SK-N-SH treated with all-trans-retinoic acid at 6 μM for 48 hours (cell line): Measurements from ENCODE around the gene RPL36AL.

Experiments used
- ATAC-seq: fragments of 200-7000 bp; cut with Tn5 transposase; 3 replicates; pipeline ENCODE4 v1.9.1; 2020; ENCODE audit warnings: mild to moderate bottlenecking, moderate library complexity
- ARNTL ChIP-seq: fragments of 450-650 bp; formaldehyde crosslinking; IDR thresholded peaks from 2 replicates; pipeline ENCODE4 v1.5.0; 2020; ENCODE audit warnings: low read depth, mild to moderate bottlenecking, moderate library complexity, borderline replicate concordance
- BACH2 ChIP-seq: fragments of 250-450 bp; sonication (Bioruptor Pico); IDR thresholded peaks from 2 replicates; pipeline ENCODE4 v1.9.0; 2021; ENCODE audit warnings: mild to moderate bottlenecking, borderline replicate concordance
- CREB5 ChIP-seq: fragments of 250-450 bp; sonication (Bioruptor Pico); IDR thresholded peaks from 2 replicates; pipeline ENCODE4 v1.5.1; 2020; ENCODE audit warnings: low read depth, mild to moderate bottlenecking, moderate library complexity
- CSDC2 ChIP-seq: fragments of 250-450 bp; sonication (Bioruptor Pico); IDR thresholded peaks from 2 replicates; pipeline ENCODE4 v1.5.0; 2020; ENCODE audit warnings: mild to moderate bottlenecking, moderate library complexity
- ESRRG ChIP-seq: fragments of 250-450 bp; sonication (Bioruptor Pico); IDR thresholded peaks from 2 replicates; pipeline ENCODE4 v1.6.1; 2021; ENCODE audit warnings: mild to moderate bottlenecking
- GLIS3 ChIP-seq: fragments of 250-450 bp; sonication (Bioruptor Pico); IDR thresholded peaks from 2 replicates; pipeline ENCODE4 v1.5.0; 2020; ENCODE audit warnings: mild to moderate bottlenecking, moderate library complexity
- ISL1 ChIP-seq: fragments of 250-450 bp; sonication (Bioruptor Pico); IDR thresholded peaks from 2 replicates; pipeline ENCODE4 v2.1.2; 2022; ENCODE audit warnings: mild to moderate bottlenecking, moderate library complexity
- RARB ChIP-seq: fragments of 250-450 bp; sonication (Bioruptor Pico); IDR thresholded peaks from 2 replicates; pipeline ENCODE4 v1.8.0; 2021; ENCODE audit warnings: mild to moderate bottlenecking, moderate library complexity
- TCF4 ChIP-seq: fragments of 250-450 bp; sonication (Bioruptor Pico); IDR thresholded peaks from 2 replicates; pipeline ENCODE4 v1.8.0; 2021; ENCODE audit warnings: mild to moderate bottlenecking, moderate library complexity, borderline replicate concordance
- TOX ChIP-seq: fragments of 250-450 bp; sonication (Bioruptor Pico); IDR thresholded peaks from 2 replicates; pipeline ENCODE4 v1.8.0; 2021; ENCODE audit warnings: mild to moderate bottlenecking, moderate library complexity, borderline replicate concordance
- ZFP30 ChIP-seq: fragments of 450-650 bp; formaldehyde crosslinking; IDR thresholded peaks from 2 replicates; pipeline ENCODE4 v1.5.0; 2022; ENCODE audit warnings: mild to moderate bottlenecking, moderate library complexity
- ZNF70 ChIP-seq: fragments of 450-650 bp; formaldehyde crosslinking; IDR thresholded peaks from 2 replicates; pipeline ENCODE4 v1.5.0; 2020; ENCODE audit warnings: mild to moderate bottlenecking, moderate library complexity
- ZNF8 ChIP-seq: fragments of 450-650 bp; formaldehyde crosslinking; IDR thresholded peaks from 2 replicates; pipeline ENCODE4 v1.5.0; 2020; ENCODE audit warnings: mild to moderate bottlenecking, moderate library complexity
- TF ChIP-seq, protein P1 (sequence below): fragments of 250-450 bp; sonication (Bioruptor Pico); IDR thresholded peaks from 2 replicates; pipeline ENCODE4 v1.5.0; 2020; ENCODE audit warnings: mild to moderate bottlenecking, moderate library complexity
- TF ChIP-seq, protein P2 (sequence below): fragments of 250-450 bp; sonication (Bioruptor Pico); IDR thresholded peaks from 2 replicates; pipeline ENCODE4 v1.5.1; 2021; ENCODE audit warnings: mild to moderate bottlenecking, moderate library complexity
- TF ChIP-seq, protein P3 (sequence below): fragments of 250-450 bp; sonication (Bioruptor Pico); IDR thresholded peaks from 2 replicates; pipeline ENCODE4 v1.8.0; 2020; ENCODE audit warnings: mild to moderate bottlenecking, moderate library complexity, borderline replicate concordance

RPL36AL gene

DNA sequence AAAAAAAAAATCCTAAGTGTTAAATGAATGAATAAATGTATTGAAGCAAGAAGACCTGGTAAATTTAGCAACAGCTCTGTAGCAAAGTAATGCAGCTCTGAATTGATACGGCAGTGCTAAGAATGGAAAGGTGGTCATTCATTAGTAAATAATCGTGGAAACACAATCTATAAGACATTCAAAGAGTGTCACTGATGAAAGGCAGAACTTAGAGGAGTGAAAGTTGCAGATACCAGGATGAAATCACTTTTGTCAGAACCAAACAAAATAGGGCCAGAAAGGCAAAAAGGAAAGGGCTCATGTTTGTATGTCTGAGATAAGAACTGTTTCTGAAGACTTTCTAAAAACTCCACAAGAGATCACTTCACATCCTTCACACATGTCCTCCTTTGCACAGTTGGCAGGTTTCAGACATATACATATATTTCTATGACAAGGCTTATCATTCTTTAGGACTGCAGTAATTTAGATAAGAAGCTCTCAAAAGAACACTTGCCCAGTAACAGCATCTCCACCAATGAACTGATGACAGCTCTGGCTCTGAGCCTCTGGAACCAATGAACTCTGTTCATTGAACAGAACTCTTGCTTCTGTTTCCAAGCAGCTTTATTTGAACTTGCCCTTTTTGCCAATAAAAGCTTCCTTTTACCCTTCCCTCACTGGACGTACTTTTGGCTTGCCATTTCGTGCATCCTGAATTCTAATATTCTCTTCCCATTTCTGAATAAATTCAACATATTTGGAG lies 25.9 kb downstream of the RPL36AL start:
- 0 out of 3 replicates have a peak, but pooled peaks have one; percentile 10 for ATAC-seq
- TF ChIP-seq RARB (CRISPR knock-in tag) (no peak), TCF4 (no peak), ARNTL (no peak), ZNF8 (CRISPR knock-in tag) (no peak), BACH2 (CRISPR knock-in tag) (no peak), ZNF70 (CRISPR knock-in tag) (no peak), ISL1 (no peak), CSDC2 (no peak), GLIS3 (CRISPR knock-in tag) (no peak), CREB5 (no peak), ESRRG (CRISPR knock-in tag) (no peak)
- TF ChIP-seq, protein P1, sequence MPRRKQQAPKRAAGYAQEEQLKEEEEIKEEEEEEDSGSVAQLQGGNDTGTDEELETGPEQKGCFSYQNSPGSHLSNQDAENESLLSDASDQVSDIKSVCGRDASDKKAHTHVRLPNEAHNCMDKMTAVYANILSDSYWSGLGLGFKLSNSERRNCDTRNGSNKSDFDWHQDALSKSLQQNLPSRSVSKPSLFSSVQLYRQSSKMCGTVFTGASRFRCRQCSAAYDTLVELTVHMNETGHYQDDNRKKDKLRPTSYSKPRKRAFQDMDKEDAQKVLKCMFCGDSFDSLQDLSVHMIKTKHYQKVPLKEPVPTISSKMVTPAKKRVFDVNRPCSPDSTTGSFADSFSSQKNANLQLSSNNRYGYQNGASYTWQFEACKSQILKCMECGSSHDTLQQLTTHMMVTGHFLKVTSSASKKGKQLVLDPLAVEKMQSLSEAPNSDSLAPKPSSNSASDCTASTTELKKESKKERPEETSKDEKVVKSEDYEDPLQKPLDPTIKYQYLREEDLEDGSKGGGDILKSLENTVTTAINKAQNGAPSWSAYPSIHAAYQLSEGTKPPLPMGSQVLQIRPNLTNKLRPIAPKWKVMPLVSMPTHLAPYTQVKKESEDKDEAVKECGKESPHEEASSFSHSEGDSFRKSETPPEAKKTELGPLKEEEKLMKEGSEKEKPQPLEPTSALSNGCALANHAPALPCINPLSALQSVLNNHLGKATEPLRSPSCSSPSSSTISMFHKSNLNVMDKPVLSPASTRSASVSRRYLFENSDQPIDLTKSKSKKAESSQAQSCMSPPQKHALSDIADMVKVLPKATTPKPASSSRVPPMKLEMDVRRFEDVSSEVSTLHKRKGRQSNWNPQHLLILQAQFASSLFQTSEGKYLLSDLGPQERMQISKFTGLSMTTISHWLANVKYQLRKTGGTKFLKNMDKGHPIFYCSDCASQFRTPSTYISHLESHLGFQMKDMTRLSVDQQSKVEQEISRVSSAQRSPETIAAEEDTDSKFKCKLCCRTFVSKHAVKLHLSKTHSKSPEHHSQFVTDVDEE: no peak
- TF ChIP-seq, protein P2, sequence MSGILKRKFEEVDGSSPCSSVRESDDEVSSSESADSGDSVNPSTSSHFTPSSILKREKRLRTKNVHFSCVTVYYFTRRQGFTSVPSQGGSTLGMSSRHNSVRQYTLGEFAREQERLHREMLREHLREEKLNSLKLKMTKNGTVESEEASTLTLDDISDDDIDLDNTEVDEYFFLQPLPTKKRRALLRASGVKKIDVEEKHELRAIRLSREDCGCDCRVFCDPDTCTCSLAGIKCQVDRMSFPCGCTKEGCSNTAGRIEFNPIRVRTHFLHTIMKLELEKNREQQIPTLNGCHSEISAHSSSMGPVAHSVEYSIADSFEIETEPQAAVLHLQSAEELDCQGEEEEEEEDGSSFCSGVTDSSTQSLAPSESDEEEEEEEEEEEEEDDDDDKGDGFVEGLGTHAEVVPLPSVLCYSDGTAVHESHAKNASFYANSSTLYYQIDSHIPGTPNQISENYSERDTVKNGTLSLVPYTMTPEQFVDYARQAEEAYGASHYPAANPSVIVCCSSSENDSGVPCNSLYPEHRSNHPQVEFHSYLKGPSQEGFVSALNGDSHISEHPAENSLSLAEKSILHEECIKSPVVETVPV (CRISPR knock-in tag): no peak
- TF ChIP-seq, protein P3, sequence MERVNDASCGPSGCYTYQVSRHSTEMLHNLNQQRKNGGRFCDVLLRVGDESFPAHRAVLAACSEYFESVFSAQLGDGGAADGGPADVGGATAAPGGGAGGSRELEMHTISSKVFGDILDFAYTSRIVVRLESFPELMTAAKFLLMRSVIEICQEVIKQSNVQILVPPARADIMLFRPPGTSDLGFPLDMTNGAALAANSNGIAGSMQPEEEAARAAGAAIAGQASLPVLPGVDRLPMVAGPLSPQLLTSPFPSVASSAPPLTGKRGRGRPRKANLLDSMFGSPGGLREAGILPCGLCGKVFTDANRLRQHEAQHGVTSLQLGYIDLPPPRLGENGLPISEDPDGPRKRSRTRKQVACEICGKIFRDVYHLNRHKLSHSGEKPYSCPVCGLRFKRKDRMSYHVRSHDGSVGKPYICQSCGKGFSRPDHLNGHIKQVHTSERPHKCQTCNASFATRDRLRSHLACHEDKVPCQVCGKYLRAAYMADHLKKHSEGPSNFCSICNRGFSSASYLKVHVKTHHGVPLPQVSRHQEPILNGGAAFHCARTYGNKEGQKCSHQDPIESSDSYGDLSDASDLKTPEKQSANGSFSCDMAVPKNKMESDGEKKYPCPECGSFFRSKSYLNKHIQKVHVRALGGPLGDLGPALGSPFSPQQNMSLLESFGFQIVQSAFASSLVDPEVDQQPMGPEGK: no peak

GRCh38 chr14:49593016-49593415 lies 27.4 kb downstream of the RPL36AL start:
- TF ChIP-seq GLIS3 (CRISPR knock-in tag) (no peak), CSDC2 (no peak)
- ATAC-seq: peak; percentile 76

DNA sequence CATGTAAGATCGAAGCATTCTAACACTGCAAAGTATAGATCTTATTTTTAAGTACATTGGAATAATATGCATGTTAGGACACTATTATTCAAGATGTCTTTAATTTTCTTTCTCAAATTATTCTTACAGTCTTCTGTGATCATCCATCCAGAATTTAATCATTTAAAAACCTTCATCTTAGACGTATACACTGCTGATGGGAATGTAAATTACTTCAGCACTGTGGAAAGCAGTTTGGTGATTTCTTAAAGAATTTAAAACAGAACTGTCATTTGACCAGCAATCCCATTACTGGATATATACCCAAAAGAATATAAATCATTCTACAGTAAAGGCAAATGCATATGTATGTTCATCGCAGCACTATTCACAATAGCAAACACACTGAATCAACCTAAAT lies 31.0 kb downstream of the RPL36AL start:
- no peak for ATAC-seq
- no peak for TF ChIP-seq ZFP30 (CRISPR knock-in tag)
- TF ChIP-seq ZNF8 (CRISPR knock-in tag): no peak
- TF ChIP-seq, protein P2 (CRISPR knock-in tag): no peak
- TF ChIP-seq, protein P3: no peak
- no peak for TF ChIP-seq RARB (CRISPR knock-in tag)
- no peak for TF ChIP-seq TOX
